Mesenchymal stem cell (in vitro differentiated cells and primary cell): ENCODE data around the gene MXRA7.

Source experiments
- DNase-seq: peaks from one replicate; pipeline ENCODE4 v3.0.0-alpha.2; 2013
- H2AFZ ChIP-seq: one replicate; pipeline ENCODE4 v1.6.1; 2013; ENCODE audit warnings: low read depth, mild to moderate bottlenecking, control low read depth, inconsistent platforms, low read length, moderate library complexity
- H2AK5ac ChIP-seq: 2 replicates; pipeline ENCODE4 v1.6.1; 2013; ENCODE audit warnings: low read length, moderate library complexity, mild to moderate bottlenecking, inconsistent platforms; ENCODE audit not compliant: severe bottlenecking
- H2BK120ac ChIP-seq: one replicate; pipeline ENCODE4 v1.6.1; 2013; ENCODE audit warnings: low read depth, mild to moderate bottlenecking, inconsistent platforms, low read length, moderate library complexity
- H2BK12ac ChIP-seq, 2 experiments: one replicate each; pipeline ENCODE4 v1.6.1; 2013; ENCODE audit warnings: inconsistent platforms in 2 of 2, low read length in 2 of 2, mild to moderate bottlenecking in 2 of 2, moderate library complexity in 2 of 2, control low read depth in 1 of 2
- H2BK15ac ChIP-seq: one replicate; pipeline ENCODE4 v1.6.1; 2013; ENCODE audit warnings: mild to moderate bottlenecking, low read depth, inconsistent platforms; ENCODE audit not compliant: poor library complexity, severe bottlenecking
- H2BK5ac ChIP-seq: 2 replicates; pipeline ENCODE4 v1.6.1; 2013; ENCODE audit warnings: low read depth, mild to moderate bottlenecking, low read length, control low read depth, inconsistent platforms; ENCODE audit not compliant: poor library complexity, severe bottlenecking
- H3K14ac ChIP-seq, 2 experiments: one replicate each; pipeline ENCODE4 v1.6.1; 2013; ENCODE audit warnings: inconsistent platforms in 2 of 2, low read length in 2 of 2, control low read depth in 1 of 2, mild to moderate bottlenecking in 1 of 2, moderate library complexity in 1 of 2
- H3K18ac ChIP-seq, 2 experiments: one replicate each; pipeline ENCODE4 v1.6.1; 2013; ENCODE audit warnings: inconsistent platforms in 2 of 2, low read length in 2 of 2, control low read depth in 1 of 2, low read depth in 1 of 2, mild to moderate bottlenecking in 1 of 2
- H3K23ac ChIP-seq, 2 experiments: one replicate each; pipeline ENCODE4 v1.6.1; 2013; ENCODE audit warnings: inconsistent platforms in 2 of 2, low read length in 2 of 2, mild to moderate bottlenecking in 2 of 2, moderate library complexity in 2 of 2, control low read depth in 1 of 2
- H3K27ac ChIP-seq: 2 replicates; pipeline ENCODE4 v1.5.1; 2013; ENCODE audit warnings: mild to moderate bottlenecking, moderate library complexity, low read length, control low read depth, inconsistent platforms; ENCODE audit not compliant: poor library complexity, severe bottlenecking
- H3K27me3 ChIP-seq, 2 experiments: 2 replicates each; pipeline versions ENCODE4 v1.6.1 to v1.7.0; 2013; ENCODE audit warnings: low read length in 2 of 2, mild to moderate bottlenecking in 2 of 2, moderate library complexity in 2 of 2, control low read depth in 1 of 2, inconsistent platforms in 1 of 2; ENCODE audit not compliant: control insufficient read depth in 1 of 2, insufficient read depth in 1 of 2
- H3K36me3 ChIP-seq, 2 experiments: 2 replicates each; pipeline versions ENCODE4 v1.6.1 to v1.7.0; 2013; ENCODE audit warnings: low read length in 2 of 2, control low read depth in 1 of 2, inconsistent platforms in 1 of 2, low read depth in 1 of 2, mild to moderate bottlenecking in 1 of 2; ENCODE audit not compliant: insufficient read depth in 2 of 2, control insufficient read depth in 1 of 2
- H3K4ac ChIP-seq, 2 experiments: one replicate each; pipeline ENCODE4 v1.6.1; 2013; ENCODE audit warnings: inconsistent platforms in 2 of 2, low read length in 2 of 2, mild to moderate bottlenecking in 2 of 2, moderate library complexity in 2 of 2, control low read depth in 1 of 2, low read depth in 1 of 2
- H3K4me1 ChIP-seq: 2 replicates; pipeline ENCODE4 v1.6.1; 2013; ENCODE audit warnings: low read depth, low read length, control low read depth; ENCODE audit not compliant: control insufficient read depth, insufficient read depth
- H3K4me2 ChIP-seq: 2 replicates; pipeline ENCODE4 v1.6.1; 2013; ENCODE audit warnings: low read length, mild to moderate bottlenecking, inconsistent platforms; ENCODE audit not compliant: poor library complexity, severe bottlenecking
- H3K4me3 ChIP-seq, 2 experiments: 2 replicates each; pipeline versions ENCODE4 v1.5.1 to v1.7.0; 2013; ENCODE audit warnings: low read length in 2 of 2, mild to moderate bottlenecking in 2 of 2, control low read depth in 1 of 2, low read depth in 1 of 2; ENCODE audit not compliant: insufficient read depth in 1 of 2
- H3K79me1 ChIP-seq: replicated peaks from 2 replicates; pipeline ENCODE4 v1.6.1; 2013; ENCODE audit warnings: mild to moderate bottlenecking, control low read depth, low read length, inconsistent platforms; ENCODE audit not compliant: poor library complexity, severe bottlenecking
- H3K9ac ChIP-seq: 2 replicates; pipeline ENCODE4 v1.7.0; 2013; ENCODE audit warnings: mild to moderate bottlenecking, low read length, moderate library complexity
- H3K9me3 ChIP-seq: 2 replicates; pipeline ENCODE4 v1.7.0; 2013; ENCODE audit warnings: mild to moderate bottlenecking, low read length; ENCODE audit not compliant: control insufficient read depth
- H4K8ac ChIP-seq: one replicate; pipeline ENCODE4 v1.6.1; 2013; ENCODE audit warnings: inconsistent platforms, mild to moderate bottlenecking, low read length, moderate library complexity
- H4K91ac ChIP-seq: one replicate; pipeline ENCODE4 v1.6.1; 2013; ENCODE audit warnings: mild to moderate bottlenecking, low read length, inconsistent platforms
- WGBS: methylation state at CpG from one replicate; pipeline ENCODE4 v1.1.7; 2013; ENCODE audit warnings: mixed read lengths; 5-methylcytosine and 5-hydroxymethylcytosine counted together

MXRA7 gene

DNA sequence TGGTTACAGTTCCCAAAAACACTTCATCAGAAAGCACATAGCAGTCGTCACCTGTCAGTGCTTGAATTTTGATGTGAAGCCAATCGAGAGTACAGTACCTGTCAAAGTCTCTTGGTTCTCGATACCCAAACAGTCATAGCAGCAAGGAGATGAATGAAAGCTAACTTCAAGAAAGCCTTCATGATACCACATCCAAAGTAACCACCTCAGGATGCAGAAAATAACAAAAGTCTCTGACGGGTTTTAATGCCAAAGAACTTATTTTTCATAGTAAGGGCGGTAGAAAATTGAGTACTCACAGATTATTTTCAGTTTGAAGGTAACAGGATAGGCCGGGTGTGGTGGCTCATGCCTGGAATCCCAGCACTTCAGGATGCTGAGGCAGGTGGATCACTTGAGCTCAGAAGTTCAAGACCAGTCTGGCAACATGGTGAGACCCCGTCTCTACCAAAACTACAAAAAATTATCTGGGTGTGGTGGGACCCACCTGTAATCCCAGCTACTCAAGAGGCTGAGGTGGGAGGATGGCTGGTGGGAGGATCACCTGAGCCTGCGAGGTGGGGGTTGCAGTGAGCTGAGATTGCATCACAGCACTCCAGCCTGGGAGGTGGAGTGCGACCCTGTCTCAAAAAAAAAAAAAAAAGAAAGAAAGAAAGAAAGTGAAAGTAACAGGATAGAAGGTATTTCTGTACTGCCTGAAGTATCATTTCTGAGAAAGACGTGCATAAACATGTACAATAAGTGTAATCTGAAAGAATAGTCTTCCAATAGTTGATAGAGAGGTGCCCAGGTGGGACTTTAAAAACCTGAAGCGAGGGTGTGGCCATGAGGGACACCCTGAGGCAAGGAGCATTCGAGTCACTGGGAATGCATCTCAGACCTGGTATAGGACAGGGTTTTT, 42.5 kb upstream of the MXRA7 start:
- 94% methylated on average over 11 of the region's 12 CpGs for WGBS
- Histone ChIP-seq H2BK12ac (no peak overlapping the region), H3K4me3 (no peak overlapping the region), H4K91ac (no peak overlapping the region), H2BK15ac (no peak overlapping the region), H3K4ac (no peak overlapping the region), H3K9ac (no peak overlapping the region), H3K36me3 (peaks cover 7 to 57% of the 10 kb centered on the region in 2 experiments), H2BK5ac (no peak overlapping the region), H3K9me3 (no peaks in the 10 kb centered on the region), H3K27me3 (no peaks in the 10 kb centered on the region), H3K4me1 (peaks cover 6% of the 10 kb centered on the region), H2AK5ac (no peak overlapping the region), H4K8ac (no peak overlapping the region), H3K79me1 (no peaks in the 10 kb centered on the region), H3K4me2 (no peak overlapping the region), H3K18ac (no peak overlapping the region), H3K27ac (no peak overlapping the region), H2BK120ac (no peak overlapping the region), H3K14ac (no peak overlapping the region), H2AFZ (no peak overlapping the region), H3K23ac (no peak overlapping the region)
- DNase-seq: no peak

- Histone ChIP-seq H3K9ac (no peak overlapping the region), H4K8ac (no peak overlapping the region), H3K9me3 (no peaks in the 10 kb centered on the region), H2AK5ac (no peak overlapping the region), H3K4me3 (no peak overlapping the region), H2BK15ac (no peak overlapping the region), H2BK120ac (no peak overlapping the region), H3K4me1 (peaks cover 4% of the 10 kb centered on the region), H3K23ac (no peak overlapping the region), H4K91ac (no peak overlapping the region), H2AFZ (no peak overlapping the region), H2BK5ac (no peak overlapping the region), H3K4ac (no peak overlapping the region), H3K18ac (no peak overlapping the region), H3K4me2 (no peak overlapping the region), H3K79me1 (peaks cover 1% of the 10 kb centered on the region), H3K14ac (no peak overlapping the region), H3K27ac (no peak overlapping the region), H2BK12ac (no peak overlapping the region), H3K36me3 (peaks cover 12 to 48% of the 10 kb centered on the region in 2 experiments), H3K27me3 (no peaks in the 10 kb centered on the region)
- DNase-seq: no peak
- WGBS: 91% methylated on average over 4 of the region's 4 CpGs
Measured at GRCh38 chr17:76752006-76752405, 41.2 kb upstream of the MXRA7 start.

- H4K91ac ChIP-seq: no peak overlapping the region
- H3K27me3 ChIP-seq: no peaks in the 10 kb centered on the region
- peaks cover 2% of the 10 kb centered on the region for H3K79me1 ChIP-seq
- H3K18ac ChIP-seq: no peak overlapping the region
- H2AK5ac ChIP-seq: no peak overlapping the region
- 100% methylated on average over 1 of the region's 3 CpGs for WGBS
- H3K4me2 ChIP-seq: no peak overlapping the region
- no peak overlapping the region for H2BK5ac ChIP-seq
- no peak overlapping the region for H3K23ac ChIP-seq
- H2AFZ ChIP-seq: no peak overlapping the region
- H3K9ac ChIP-seq: no peak overlapping the region
- H3K4me3 ChIP-seq: no peak overlapping the region
- H2BK15ac ChIP-seq: no peak overlapping the region
- H2BK120ac ChIP-seq: no peak overlapping the region
- H3K4ac ChIP-seq: no peak overlapping the region
- H3K36me3 ChIP-seq: peaks cover 12 to 49% of the 10 kb centered on the region in 2 experiments
- H3K14ac ChIP-seq: no peak overlapping the region
- H3K9me3 ChIP-seq: no peaks in the 10 kb centered on the region
- DNase-seq: no peak
- peaks cover 4% of the 10 kb centered on the region for H3K4me1 ChIP-seq
- H2BK12ac ChIP-seq: no peak overlapping the region
- no peak overlapping the region for H3K27ac ChIP-seq
- no peak overlapping the region for H4K8ac ChIP-seq
Measured at GRCh38 chr17:76751416-76751993, 40.7 kb upstream of the MXRA7 start.

DNA sequence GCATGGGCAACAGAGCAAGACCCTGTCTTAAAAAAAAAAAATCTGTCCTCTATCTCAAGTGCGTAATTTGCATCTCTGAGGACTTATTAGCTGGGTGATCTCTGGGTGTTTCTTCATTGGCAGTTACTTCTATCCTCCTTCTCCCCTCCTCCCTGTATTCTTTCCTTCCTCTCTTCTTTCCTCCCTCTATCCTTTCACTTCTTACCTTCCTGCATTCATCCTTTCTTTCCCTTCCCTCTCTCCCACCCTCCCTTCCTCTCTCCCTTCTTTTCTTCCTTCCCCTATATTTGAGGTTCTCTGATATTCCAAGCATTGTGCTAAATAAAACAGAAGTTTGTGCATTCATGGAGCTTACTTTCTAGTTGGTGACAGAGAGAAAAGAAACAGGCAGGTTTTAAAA, 37.9 kb upstream of the MXRA7 start:
- Histone ChIP-seq H3K4me3 (no peak overlapping the region), H2BK5ac (no peak overlapping the region), H2BK15ac (no peak overlapping the region), H3K23ac (no peak overlapping the region), H3K27ac (no peak overlapping the region), H2BK120ac (no peak overlapping the region), H3K4ac (no peak overlapping the region), H3K18ac (no peak overlapping the region), H3K79me1 (peaks cover 3% of the 10 kb centered on the region), H3K9me3 (peaks cover 8% of the 10 kb centered on the region), H3K36me3 (peaks cover 9 to 58% of the 10 kb centered on the region in 2 experiments), H4K91ac (no peak overlapping the region), H3K4me2 (no peak overlapping the region), H2AFZ (no peak overlapping the region), H4K8ac (no peak overlapping the region), H3K9ac (no peak overlapping the region), H3K27me3 (no peaks in the 10 kb centered on the region), H2BK12ac (no peak overlapping the region), H3K14ac (no peak overlapping the region), H2AK5ac (no peak overlapping the region), H3K4me1 (peaks cover 3% of the 10 kb centered on the region)
- DNase-seq: no peak
- WGBS: 100% methylated on average over 1 of the region's 1 CpG
